ENCODE measurements around the gene TBCD.

The TBCD gene

GRCh38 chr17:82751571-82752370 is at the start of gene TBCD:
TSS of gene TBCD (plus strand) at chr17:82752065. CDS start at chr17:82752194, 129 bp downstream.
- peak; percentile 95 for DNase-seq

DNA sequence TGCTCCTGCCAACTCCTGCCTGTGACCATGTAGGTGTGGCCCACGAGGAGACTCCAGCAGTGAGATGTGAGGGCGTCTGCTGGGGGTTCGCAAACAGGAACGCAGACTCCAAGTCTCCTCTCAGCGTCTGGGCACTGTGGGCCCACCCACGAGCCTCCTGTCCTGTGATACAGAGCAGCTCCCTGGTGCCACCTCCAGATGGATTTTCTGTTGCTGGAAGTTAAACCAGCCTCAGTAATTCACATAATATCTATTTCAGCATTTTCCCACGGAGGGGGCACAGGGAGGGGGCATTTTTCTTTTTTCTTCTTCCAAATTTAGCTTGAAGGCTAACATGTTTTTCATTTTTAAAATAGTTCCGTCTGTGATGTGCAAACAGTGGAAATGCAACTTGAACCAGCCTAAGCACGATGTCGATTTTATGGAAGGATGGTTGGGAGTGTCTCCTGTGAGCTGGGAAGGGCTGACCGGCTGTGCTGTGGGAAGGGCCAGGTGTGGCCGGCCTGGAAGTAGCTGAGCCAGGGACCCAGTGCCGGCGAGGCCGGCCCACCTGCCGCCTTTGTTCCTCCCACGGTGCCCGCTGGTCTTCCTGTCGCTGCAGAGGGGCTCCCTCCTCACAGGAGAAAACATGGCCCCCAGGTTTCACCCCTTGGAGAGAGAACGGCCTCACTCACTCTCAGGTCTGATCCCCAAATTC is 49.5 kb upstream of the TBCD start:
- no peak for DNase-seq

GRCh38 chr17:82703036-82703745 is 48.7 kb upstream of the TBCD start:
- DNase-seq = no peak

DNA sequence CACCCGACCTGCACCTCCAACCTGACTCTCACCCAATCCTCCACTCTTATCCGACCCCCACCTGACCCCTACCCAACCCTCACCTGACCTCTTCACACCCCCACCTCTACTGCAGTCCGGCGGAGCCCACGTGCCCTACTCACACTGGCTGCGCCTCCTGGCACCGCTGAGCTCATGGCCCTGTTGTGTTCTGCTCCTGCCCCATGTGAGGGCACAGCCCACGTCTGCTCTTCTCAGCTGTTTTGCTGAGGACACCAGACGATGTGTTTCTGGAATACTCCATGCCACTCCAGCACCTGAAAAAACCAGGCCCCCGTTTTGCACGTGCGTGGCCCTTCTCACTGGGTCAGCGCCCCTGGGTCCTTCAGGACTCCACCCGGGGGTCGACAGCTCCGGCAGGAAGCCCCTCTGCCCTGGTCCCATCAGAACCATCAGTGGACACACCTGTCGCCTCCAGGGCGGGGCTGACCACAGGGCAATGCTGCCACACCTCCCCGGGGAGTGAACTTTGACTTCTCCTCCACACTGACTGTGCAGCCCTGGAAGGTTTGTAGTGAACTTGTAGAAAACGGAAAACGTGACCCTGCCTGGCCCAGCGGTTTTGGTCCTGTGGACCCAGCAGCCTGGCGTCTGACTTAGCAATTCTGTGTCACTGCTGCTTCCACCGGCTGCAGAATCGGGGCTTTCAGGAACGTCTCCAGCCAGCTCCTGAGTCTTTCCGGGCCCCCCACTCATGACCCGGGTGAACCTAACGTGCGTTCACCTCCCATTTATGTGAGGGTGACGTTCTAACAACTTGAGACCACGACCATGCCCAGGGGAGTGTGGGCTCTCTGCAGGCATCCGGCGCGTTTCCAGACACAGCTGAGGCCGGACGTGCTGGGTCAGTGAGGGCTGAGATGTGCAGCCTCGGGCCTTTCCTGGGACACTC is 47.7 kb upstream of the TBCD start:
- DNase-seq = no peak

DNA sequence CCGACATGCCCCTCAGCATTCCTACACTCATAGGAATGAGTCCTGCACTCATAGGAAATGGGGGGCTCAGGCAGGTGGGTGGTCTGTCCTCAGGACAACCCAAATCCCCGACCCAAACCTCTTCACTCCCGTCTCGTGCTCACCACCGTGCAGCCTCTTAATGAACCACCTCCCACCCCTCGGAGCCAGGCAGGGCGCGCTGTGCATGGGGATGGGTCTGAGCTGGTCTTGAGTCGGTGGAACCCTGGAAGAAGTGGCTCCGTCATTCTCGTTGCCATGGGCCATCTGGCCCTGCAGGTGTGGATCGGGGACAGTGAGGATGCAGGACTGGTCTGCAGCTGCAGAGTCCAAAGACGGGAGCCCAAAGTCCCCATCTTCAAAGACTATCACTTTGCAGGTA is 47.0 kb upstream of the TBCD start:
- no peak for DNase-seq

DNA sequence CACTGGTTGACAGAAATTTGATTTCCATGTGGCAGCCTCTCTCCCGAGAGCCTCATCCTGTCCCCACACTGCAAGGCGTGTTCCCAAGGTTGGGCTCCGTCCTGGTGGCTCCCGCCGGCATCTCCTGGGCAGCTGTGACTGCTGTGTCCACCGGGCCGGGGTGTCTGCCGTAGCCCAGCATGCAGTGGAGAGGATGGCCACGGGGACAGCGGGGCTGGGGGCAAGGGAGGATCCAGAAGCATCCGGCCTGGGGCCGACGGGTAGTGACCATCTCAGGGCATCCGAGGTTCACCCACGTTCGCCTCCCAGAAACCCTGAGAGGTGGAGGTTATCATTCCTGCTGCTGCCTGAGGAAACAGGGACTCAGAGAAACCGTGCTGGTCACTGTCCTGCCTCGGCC is 46.1 kb upstream of the TBCD start:
- DNase-seq = no peak

- no peak for DNase-seq
These were observed 42.7 kb upstream of the TBCD start for GRCh38 chr17:82709024-82709675.

DNA sequence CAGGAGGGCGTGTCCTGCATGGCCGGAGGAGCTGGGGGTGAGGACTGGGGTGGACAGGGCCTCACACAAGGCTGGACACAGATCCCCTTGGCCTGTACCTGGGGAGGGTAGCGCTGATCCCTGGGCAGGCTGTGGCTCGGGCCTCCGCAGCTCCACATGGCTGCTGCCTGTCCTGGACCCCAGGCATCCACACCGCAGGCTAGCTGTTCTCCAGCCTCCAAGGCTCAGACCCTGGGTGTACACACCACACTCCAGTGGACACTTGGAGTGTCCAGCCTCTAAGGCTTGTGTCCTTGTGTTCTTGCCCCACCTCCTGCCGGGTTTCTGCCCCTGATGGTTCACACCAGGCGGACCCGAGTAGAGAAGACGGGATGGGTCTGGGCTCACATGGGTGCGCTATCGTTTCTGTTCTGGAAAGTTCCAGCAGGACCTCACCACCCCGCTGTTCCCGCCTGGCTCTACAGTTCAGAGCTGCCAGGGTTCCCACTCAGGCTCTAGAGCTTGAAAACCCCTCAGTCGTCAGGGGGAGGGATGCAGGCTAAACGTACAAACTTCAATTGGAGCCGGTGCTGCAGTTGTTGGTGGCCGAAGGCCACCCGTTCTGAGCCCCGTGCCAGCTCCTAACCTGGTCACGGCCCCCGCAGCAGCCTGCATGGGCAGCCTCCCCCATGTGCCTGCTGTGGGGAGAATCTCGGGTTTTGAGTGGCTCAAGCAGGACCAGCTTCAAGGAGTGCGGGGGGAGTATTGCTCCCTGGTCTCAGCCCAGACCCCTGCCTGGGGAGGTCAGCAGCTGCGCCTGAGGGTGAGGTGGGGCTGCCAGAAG is 42.0 kb upstream of the TBCD start:
- DNase-seq = no peak

- no peak for DNase-seq
These were observed 41.2 kb upstream of the TBCD start for GRCh38 chr17:82710499-82711232.

DNA sequence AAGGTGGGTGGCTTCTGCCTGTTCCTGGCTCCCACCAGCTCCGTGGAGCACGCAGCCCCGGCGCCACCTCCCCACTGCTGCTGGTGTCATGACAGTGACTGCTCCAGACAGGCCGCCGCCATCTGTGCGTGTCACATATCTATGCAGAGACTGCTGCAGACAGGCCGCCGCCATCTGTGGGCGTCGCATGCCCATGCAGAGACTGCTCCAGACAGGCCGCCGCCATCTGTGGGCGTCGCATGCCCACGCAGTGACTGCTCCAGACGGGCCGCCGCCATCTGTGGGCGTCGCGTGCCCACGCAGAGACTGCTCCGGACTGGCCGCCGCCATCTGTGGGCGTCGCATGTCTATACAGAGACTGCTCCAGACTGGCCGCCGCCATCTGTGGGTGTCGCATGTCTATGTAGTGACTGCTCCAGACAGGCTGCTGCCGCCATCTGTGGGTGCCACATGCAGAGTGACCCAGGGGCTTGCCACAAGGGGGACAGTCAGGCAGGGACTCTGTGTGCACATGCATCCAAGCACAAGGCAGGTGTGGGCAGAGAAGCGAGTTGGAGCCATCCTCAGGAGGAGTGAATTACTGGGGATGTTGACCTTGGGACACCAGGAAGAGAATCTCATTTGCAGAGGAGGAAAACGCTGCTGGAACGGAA is 38.7 kb upstream of the TBCD start:
- DNase-seq = no peak

GRCh38 chr17:82716203-82717010 is 35.5 kb upstream of the TBCD start, which contains the start of gene FN3KRP:
TSS of gene FN3KRP (plus strand) at chr17:82716706. CDS start at chr17:82716756, 50 bp downstream.
- peak; percentile 98 for DNase-seq

- no peak for DNase-seq
These were observed 32.7 kb upstream of the TBCD start for GRCh38 chr17:82718986-82719685.

DNA sequence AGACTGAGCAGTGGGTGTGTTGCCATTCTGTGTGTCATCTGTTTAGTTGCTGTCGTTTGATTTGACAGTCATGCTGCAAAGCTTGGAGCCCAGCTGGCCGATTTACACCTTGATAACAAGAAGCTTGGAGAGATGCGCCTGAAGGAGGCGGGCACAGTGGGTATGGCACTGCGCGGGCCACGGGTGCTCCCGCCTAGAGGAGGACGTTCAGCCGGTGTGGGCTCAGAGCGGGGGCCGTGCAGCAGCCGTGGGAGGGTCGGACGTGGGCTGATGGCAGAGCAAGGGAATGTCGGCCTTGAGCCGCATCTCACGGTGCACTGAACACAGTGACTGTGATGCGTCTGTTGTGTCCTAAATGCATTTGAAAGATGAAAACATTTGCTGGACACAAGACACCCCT is 31.7 kb upstream of the TBCD start:
- DNase-seq = no peak

DNA sequence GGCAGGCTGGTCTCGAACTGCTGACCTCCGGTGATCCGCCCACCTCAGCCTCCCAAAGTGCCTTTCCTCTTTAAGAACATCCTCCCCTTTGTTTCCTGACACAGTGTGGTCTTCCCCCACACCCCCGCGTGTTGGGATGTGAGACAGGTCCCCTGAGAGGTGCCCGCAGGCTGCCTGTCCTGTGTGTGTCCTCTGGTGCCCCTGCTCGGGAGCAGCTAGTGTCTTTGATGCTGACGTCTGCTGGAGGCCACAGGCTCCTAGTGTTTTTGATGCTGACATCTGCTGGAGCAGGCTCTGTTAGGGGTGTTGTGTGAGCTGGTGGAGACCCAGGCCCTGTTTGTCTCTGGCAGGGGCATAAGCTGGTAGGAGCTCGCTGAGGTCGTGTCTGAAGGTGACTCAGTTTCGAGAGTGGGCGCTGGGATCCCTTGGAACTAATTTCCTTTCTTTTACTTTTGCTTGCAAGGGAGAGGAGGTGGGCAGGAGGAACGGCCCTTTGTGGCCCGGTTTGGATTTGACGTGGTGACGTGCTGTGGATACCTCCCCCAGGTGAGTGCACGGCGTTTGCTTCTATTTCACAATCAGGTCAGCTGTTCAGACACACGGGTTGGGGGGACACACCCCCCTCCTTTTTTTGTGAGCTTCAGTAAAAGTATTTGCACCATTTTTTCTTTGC is 29.4 kb upstream of the TBCD start:
- no peak for DNase-seq

DNA sequence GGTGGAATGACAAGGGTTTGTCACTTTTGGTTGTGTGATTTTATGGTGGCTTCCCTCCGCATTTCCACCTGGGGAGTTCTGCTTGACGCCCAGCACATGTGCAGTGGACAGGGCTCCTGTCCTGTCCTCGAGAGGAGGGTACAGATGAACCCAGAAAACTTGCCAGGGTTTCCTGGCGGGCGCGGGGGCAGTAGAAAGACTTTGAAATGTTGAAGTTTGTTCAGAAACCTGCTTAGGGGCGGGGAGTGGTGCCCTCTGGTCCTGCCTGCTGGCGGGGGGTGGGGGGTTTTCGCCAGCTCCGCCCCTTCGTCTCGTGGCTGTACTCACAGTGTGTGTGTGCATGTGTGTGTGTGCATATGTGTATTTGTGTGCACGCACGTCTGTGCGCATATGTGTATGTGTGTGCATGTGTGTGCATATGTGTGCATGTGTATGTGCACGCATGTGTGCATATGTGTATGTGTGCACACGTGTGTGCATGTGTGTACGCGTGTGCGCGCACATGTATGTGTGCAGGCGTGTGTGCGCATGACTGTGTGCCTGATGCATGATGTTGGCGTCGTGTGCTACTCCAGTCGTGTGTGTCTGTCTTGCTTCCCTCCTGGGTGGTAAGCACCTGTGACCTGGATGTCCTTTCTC is 28.6 kb upstream of the TBCD start:
- no peak for DNase-seq

- DNase-seq = no peak
These were observed 25.4 kb upstream of the TBCD start for GRCh38 chr17:82726427-82726826.
